IPS-18c (cell line): ENCODE results near the gene ROPN1L.
"Not testable (repeated sequence)": the region's sequence is repeated elsewhere in the genome, so short reads cannot be mapped to it uniquely, and the experiment has no call there.

Experiments used
- H3K4me3 ChIP-seq: 2 replicates; pipeline ENCODE4 v1.7.0; 2013; ENCODE audit warnings: low read depth, mild to moderate bottlenecking, low read length, moderate library complexity; ENCODE audit not compliant: insufficient read depth
- H3K9me3 ChIP-seq: one replicate; pipeline ENCODE4 v1.6.1; 2013; ENCODE audit warnings: mild to moderate bottlenecking, low read length, moderate library complexity; ENCODE audit not compliant: control insufficient read depth, insufficient read depth

Gene ROPN1L

DNA sequence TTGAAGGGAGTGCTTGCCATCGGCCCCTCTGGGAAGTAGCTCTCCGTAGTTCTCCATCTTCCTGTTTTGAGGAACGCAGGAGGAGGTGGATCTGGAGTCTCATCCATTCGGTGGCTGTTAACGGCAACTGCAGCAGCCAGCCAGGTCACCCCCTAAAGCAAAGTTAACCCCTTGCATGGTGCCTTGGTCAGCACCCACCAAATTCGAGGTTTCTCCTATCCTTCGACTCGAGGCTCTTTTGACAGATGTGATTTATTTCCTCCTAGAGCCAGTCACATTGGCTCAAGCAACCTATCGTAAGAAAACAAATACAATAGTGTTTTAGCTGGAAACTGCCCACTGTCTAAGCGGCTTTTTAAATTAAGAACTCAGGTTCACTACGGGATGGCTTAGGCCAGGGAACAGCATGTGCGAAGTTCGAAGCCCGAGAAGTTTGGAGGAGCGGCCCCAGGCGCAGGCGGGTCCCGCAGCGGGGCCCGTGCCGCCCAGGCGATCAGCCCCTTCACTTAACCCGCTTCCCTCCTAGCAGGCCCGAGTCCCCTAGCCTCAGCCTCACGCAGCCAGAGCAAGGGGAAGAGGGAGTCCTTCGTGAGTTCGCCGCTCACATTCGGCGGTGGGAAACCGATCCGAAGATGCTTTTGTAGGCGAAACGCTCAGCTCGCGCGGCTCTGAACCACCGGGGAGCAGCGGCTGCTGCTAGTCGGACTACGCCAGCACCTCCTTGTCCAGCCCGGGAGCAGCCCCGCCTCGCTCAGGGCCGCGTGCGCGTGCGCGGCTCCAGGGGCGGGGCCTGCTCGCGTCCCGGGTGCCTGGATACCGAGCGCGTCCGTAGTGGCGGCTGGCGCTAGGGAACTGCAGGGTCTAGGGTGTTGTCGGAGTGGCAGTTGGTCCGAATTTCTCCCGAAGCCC, at the start of gene ROPN1L:
Gene ROPN1L, plus strand, starts transcription at position 797 of the 909 bp plus-strand sequence. CDS start 289 bp downstream, outside the sequence.
- no peaks in the 10 kb centered on the region for H3K9me3 ChIP-seq

DNA sequence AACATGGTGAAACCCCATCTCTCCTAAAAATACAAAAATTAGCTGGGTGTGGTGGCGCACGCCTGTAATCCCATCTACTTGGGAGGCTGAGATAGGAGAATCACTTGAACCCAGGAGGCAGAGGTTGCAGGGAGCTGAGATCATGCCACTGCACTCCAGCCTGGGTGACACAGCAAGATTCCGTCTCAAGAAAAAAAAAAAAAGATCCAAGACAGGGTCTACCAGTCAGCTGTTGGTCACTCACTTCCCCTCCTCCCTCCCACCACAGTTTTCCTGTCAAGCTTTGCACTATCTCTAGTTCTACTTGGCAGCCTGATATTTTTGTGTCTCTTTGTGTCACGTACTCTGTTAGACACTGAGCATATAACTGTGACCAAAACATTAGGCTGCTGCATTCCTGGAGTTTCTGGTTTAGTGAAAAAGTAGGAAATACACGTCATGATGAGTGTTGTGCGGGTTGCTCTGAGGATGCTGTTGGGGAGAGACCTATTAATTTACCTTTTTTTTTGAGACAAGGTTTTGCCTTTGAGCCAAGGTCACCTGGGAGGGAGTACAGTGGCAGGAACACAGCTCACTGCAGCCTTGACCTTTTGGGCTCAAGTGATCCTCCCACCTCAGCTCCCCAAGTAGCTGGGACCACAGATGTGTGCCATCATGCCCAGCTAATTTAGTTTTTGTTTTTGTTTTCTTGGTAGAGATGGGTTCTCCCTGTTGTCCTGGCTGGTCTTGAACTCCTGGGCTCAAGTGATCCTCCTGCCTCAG, 48.9 kb upstream of the ROPN1L start:
- H3K4me3 ChIP-seq, H3K9me3 ChIP-seq: not testable (repeated sequence)

More for the DNA sequence above, at the start of gene ROPN1L:
- peak within 1 kb of the TSS; percentile 59 for H3K4me3 ChIP-seq

DNA sequence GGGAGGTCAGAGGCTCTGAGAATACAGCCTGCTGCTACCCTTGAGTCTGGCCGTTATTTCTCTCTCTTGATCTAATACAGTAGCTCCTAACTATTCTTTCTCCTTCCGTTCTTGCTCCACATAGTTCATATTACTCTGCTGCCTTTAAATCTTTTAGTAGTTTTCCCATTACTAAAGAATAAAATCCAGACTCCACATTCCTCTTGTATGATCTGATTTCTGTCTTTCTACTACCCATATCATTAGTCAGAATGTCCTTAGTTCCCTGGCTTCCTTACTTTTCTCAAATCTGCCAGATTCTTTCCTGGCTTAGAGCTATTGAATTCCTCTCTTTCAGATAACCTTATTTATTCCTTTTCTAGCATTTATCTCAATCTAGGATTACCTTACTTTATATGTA, 48.2 kb upstream of the ROPN1L start:
- Histone ChIP-seq H3K4me3 (no peak overlapping the region), H3K9me3 (no peaks in the 10 kb centered on the region)

DNA sequence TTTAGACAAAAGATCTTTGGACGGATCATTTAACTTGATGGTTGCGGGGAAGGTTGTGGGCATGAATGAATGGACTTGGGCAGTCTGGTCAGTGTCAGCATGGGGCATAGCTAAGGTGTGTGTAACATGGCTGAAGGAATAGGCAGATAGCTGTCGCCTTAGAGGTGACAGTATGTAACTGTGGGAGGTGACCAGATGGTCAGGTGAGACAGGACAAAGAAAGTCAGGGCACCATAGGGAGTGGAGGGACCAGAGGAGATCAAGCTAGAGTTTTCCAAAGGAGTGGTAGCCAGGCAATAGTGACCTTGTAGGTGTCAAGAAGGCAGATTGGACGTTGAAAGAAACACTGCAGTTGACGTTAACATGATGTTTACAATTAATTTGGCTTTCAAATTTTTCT, 45.1 kb upstream of the ROPN1L start:
- Histone ChIP-seq H3K9me3 (no peaks in the 10 kb centered on the region), H3K4me3 (no peak overlapping the region)

DNA sequence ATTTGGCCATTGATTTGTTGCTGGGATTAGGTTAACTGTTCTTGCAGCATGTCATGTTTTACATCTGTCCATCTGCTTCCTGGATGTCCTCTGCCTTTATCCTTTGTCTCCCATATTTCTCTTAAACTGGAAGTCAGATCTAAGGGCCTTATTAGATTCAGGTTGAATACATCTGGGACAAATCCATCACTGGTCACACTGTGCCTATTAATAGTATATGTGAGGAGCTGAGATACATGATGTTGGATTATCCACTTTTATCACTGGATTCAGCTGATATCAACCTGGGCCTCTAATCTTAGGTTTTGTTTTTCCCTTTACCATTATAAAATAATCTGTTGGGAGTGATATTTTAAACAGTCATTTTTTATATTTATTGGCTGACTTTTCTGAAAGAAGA, 41.8 kb upstream of the ROPN1L start:
- Histone ChIP-seq H3K4me3 (no peak overlapping the region), H3K9me3 (no peaks in the 10 kb centered on the region)

DNA sequence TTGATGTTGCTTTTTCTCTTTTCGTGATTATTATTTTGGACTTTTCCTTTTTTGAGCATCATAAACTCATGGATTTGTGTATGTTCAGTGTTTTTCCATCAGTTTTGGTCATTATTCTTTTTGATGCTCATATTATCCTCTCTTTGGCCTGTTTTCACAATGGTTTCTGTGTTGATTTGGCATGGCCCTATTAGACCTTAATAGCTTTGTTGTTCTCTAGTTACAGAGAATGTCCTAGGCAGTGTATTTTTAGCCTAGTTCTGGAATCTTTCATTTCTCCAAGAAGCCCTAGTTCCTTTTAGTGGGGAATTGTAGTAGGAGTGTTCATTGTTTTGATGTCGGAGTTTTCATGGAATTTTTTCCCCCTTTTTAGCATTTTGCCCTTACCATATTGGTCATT, 41.3 kb upstream of the ROPN1L start:
- no peaks in the 10 kb centered on the region for H3K9me3 ChIP-seq
- H3K4me3 ChIP-seq, result no peak overlapping the region

DNA sequence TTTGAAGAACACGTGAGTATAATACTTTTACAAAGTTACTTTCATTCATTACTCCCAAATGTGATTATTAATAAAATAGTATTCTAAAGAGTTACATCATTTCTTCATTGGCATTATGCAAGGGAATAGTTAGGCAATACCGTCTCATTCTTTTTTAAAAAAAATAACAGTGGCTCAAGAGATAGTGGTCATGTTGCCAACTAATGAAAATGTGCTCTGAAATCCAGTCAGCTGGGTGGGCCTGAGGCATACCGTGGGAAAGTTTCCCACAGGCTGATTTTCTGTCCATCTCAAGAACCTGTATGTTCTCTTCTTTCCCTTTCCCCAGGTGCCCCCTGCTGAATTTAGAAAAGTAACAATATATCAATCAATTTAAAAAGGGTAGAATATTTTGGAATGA, 40.8 kb upstream of the ROPN1L start:
- Histone ChIP-seq H3K4me3 (no peak overlapping the region), H3K9me3 (no peaks in the 10 kb centered on the region)

DNA sequence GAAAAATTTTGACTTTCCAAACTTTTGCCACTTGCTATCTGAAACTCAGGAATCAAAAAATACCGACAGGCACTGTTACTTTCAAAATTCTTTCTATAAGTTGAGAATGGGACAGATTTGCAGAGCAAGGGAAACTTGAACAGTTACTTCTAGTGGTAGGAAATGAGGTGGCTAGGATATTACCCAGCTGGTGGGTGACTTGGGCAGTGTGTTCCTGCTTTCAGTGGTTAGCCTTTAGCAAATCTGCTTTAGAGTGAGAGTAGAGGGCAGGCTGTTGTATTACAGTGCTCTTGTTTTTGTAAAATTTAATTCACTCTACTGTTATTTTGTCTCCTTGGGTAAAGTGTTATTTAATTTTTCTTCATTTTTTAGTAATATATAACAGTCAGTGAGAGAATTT, 40.2 kb upstream of the ROPN1L start:
- Histone ChIP-seq H3K9me3 (no peaks in the 10 kb centered on the region), H3K4me3 (no peak overlapping the region)

DNA sequence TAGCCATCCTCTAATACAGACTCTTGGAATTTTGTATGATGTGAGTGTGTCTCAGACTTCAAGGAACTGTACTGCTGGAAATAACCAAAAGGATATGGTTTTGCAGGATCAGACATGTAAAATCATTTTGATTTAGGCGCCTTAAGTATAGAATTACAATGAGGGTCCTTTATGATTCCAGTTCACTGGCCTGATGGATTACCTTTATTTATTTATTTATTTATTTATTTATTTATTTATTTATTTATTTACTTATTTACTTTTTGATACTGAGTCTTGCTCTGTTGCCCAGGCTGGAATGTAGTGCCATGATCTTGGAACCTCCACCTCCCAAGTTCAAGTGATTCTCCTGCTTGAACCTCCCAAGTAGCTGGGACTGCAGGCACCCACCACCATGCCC, 37.9 kb upstream of the ROPN1L start:
- Histone ChIP-seq H3K4me3 (no peak overlapping the region), H3K9me3 (no peaks in the 10 kb centered on the region)

DNA sequence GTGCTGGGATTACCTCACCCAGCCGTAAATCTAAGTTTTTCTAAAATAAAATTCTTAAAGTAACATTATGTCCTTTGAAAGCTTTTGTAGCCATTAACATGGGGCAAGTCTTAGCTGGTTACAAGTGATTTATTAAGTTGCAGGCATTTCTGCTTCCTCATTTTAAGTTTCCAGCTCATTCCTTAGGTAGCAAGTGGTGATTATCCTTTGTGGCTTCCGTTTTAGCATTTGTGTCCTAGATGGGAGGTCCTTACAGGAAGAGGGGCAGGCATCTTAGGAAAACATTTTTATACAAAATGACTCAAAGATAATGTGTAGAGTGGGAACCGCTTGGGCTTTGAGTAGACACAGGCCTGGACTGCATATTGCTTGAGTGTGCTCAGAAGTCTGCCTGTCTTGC, 35.0 kb upstream of the ROPN1L start:
- Histone ChIP-seq H3K9me3 (no peaks in the 10 kb centered on the region), H3K4me3 (no peak overlapping the region)

DNA sequence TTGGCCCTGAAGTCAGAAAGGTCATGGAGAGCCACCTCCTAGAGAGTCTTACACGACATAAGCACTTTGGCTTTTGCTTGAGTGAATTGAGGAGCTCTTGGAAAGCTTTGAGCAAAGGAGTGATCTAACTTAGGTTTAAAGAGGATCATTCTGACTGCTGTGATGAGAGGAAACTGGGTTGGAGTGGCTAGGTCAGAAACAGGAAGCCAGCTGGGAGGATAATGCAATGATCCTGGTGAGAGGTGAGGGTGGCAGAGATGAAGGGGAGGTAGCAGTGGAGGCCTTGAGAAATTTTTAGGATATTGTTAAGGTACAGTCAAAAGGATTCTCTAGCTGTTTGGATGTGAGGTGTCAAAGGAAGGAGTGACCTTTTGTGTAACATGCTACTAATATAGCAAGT, 32.2 kb upstream of the ROPN1L start:
- H3K9me3 ChIP-seq, result no peaks in the 10 kb centered on the region
- H3K4me3 ChIP-seq, result no peak overlapping the region

DNA sequence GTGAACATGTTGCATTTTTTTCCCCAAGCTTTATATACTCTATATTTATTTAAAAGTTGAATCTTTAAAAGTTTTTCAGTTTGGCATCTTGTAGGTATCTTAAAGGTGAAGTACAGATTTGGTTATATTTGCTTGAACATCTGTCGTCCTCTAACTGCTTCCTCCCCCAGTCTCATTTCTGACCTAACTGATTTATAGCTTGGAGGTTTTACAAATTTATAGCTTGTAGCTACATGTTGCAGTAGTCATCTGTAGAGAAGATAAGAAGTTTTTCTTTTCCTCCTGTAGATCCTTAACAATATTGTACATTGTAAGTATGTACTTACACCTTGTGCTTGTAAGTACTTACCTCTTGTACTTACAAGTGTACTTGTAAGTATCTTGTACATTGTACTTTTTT, 31.0 kb upstream of the ROPN1L start:
- Histone ChIP-seq H3K9me3 (no peaks in the 10 kb centered on the region), H3K4me3 (no peak overlapping the region)

DNA sequence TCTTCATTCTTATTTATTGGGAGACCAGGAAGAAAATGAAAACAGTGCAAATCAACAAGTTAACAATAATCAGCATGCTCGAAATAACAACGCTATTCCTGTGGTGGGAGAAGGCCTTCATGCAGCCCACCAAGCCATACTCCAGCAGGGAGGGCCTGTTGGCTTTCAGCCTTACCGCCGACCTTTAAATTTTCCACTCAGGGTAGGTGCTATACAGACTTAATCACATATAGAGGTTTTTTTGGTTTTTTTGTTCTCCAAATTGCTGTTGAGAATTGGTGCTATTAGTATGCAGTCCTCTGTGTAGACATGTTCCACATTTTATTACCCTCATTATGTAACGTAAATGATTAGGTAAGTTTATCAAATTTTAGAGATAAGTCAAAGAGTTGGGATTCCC, 30.3 kb upstream of the ROPN1L start:
- Histone ChIP-seq H3K4me3 (no peak overlapping the region), H3K9me3 (no peaks in the 10 kb centered on the region)

DNA sequence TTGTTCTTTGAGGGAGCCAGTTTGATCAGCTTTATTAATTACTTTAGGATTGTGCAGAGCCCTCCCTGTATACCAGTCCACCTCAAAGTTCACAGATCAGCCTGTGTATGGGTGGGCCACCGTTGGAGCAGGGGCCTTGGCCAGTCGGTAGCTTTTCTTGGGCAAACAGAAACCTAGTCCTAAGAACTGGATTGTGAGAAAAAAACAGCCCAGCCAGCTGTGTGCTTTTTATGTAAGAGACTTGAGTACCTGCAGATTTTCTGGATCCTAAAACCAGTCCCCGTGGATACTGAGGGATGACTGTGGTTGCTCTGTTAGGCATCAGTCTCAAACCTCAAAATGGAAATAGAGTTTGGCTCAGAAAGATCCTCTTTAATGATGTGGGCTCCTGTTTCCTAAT, 24.8 kb upstream of the ROPN1L start:
- Histone ChIP-seq H3K9me3 (no peaks in the 10 kb centered on the region), H3K4me3 (no peak overlapping the region)

DNA sequence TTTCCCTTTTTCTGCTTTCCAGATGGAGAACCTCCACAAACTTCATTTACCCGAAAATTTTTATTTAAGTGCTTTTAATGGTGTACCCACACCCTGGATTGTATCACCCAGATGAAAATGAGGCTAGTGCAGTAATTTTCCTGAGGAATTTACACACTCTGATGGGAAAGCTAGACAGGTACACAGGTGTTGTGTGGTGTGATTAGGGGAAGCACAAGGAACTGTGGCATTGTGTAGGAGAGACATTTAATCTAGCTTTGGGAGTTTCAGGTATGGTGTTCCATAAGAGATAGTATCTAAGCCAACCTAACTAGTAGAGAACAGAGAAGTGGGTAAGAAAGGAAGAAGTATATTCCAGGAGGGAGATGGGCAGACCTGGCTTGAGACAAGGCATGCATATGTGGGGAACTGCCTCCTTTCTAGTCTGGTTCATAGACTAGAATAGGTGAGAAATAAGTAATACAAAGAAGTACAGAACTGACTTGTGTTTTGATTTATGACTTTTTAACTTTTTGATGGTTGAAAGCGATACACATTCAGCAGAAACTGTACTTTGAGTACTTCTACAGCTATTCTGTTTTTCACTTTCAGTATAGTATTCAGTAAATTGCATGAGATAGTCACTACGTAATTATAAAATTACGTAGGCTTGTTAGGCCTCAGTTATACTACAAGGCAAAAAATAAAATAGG, 22.9 kb upstream of the ROPN1L start:
- Histone ChIP-seq H3K4me3 (no peak overlapping the region), H3K9me3 (no peaks in the 10 kb centered on the region)

DNA sequence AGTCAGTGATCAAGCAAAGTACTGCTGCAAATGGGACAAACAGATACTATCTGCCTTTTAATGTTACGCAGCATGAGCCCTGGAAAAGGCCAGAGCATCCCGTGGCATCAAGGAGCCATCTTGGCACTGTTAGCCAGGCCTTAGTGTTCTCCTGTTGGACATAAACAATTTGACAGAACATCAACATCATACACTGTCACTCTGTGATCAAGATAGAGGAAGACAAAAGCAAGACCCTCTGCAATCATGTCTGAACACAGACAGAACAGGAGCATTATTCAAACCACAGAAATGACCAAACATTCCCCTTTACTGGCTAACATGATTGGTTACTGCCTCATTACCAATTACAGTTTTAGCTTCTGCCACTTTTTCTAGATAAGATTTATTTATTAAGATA, 21.2 kb upstream of the ROPN1L start:
- Histone ChIP-seq H3K9me3 (no peaks in the 10 kb centered on the region), H3K4me3 (no peak overlapping the region)

DNA sequence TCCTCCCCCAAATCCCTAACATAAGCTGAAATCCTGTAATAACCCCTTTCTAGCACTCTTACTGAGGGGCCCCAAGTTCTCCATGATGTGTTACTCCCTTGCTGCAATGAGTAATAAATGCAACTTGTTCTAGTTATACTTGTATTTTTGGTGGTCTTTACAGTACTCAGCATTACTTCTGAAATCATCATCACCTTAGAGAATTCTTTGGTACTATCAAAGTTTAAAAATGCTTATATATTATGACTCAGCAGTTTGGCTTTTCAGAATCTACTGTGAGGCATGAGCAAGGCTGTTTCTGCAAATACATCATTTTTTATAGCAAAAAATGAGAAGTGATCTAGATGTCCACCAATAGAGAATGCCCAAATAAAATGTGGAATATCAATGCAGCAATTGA, 20.7 kb upstream of the ROPN1L start:
- no peak overlapping the region for H3K4me3 ChIP-seq
- no peaks in the 10 kb centered on the region for H3K9me3 ChIP-seq
